D721Med (cell line): ENCODE data around the gene ADAM21.
"Not testable (repeated sequence)": the region's sequence is repeated elsewhere in the genome, so short reads cannot be mapped to it uniquely, and the experiment has no call there.

ENCODE experiments used
- DNase-seq: peaks from one replicate; pipeline ENCODE4 v3.0.0; 2011; ENCODE audit warnings: low spot score; ENCODE audit not compliant: insufficient read length
- FAIRE-seq: peaks from 2 replicates; lab custom pipeline; 2011; peaks lifted over from hg19 to GRCh38; lab: Jason Lieb, UNC
- TF ChIP-seq, protein P1 (sequence below): IDR thresholded peaks from 2 replicates; pipeline ENCODE4 v1.5.1; 2012; ENCODE audit warnings: mild to moderate bottlenecking, control low read depth; ENCODE audit not compliant: insufficient read depth; ENCODE audit errors: missing control alignments

Gene ADAM21

DNA sequence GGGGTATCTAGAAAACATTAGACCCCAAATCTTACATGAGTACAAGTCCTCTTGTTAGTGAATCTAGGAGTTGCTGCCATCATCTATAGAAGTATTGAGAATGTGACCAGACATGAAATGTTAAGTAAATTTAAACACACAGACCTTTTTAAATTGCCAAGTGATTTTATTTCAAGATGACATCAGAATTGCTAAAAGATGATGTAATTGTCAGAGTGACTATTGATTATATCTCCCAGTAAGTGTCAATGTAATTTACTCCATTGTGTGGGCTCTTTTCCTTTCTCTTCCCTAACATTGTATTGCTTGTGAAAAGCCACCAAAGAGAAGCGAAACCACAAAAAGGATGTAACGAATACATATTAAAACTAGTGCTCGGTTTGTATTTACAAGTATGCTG, 16.8 kb downstream of the ADAM21 start:
- no peak for DNase-seq
- FAIRE-seq: no peak

DNA sequence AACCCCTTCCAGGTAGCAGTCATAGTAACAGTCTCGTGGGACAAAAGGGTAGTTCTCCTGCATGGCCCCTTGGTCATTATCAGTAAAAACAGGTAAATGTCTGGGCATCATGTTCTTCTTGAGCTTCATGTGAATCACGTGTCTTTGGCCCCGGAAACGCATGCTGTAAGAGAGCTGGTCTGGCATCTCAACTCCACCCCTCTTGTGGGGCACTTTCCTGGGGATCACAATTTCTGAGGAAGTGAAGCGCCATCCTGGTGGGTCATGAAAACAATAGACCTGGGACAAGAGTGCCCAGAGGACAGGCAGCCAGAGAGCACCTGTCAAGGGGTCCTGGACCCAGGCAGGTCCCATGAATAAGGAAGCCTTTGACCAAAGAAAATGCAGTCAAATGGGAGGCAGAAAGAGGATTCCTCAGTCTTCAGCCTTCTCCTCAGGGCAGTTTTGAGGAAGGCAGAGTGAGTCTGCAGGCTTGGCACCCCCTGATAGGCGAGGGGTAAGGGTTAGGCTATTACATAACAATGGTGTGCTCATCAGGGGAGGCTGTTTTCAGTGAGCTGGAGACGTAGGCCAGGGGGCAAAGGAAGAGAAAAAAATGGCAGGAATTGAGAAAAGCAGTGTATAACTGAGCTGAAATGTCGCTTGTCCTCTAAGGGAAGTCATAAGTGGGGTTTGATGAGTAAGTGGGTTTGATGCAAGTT, 19.0 kb downstream of the ADAM21 start:
- not testable (repeated sequence) for DNase-seq, FAIRE-seq

More for the DNA sequence above, 16.8 kb downstream of the ADAM21 start:
- TF ChIP-seq, protein P1, sequence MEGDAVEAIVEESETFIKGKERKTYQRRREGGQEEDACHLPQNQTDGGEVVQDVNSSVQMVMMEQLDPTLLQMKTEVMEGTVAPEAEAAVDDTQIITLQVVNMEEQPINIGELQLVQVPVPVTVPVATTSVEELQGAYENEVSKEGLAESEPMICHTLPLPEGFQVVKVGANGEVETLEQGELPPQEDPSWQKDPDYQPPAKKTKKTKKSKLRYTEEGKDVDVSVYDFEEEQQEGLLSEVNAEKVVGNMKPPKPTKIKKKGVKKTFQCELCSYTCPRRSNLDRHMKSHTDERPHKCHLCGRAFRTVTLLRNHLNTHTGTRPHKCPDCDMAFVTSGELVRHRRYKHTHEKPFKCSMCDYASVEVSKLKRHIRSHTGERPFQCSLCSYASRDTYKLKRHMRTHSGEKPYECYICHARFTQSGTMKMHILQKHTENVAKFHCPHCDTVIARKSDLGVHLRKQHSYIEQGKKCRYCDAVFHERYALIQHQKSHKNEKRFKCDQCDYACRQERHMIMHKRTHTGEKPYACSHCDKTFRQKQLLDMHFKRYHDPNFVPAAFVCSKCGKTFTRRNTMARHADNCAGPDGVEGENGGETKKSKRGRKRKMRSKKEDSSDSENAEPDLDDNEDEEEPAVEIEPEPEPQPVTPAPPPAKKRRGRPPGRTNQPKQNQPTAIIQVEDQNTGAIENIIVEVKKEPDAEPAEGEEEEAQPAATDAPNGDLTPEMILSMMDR: no peak

DNA sequence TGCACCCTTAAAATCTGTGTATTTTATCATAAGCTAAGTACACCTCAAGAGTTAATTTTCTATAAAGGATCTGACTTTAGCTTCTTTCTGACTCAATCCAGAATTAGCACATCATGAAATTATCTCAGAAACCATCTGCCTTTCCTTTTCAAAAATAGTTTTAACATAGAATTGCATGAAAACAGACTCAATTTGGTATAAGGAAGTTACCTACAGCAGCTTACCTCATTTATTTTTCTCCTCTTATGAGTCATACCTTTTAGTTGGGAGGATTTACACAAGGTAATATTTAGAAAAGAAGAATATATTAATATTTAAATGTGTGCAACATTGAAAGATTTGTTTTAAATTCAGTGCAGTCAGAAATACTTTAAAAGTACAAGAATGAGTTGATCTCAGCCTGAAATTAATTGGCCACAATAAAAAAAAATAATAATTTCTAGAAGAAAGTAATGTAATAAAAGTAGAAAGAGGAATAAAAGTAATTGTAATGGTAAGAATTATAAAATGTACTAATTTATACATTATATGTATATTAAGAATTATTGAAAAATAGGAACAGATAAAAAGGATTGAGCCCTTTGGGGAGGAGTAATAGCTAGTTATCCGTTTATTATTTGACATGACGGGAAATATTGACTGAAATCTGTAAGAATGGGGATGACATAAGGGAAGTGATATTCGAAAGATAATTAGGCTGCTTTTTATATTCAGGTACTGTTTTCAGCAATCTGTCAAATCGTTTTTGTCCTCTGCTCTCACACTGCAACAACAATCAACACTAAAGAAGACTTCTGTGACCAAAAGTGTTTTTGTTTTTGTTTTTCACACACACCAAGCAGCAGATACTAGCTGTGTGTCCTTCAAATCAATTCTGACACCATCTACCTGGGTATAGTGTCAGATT, 20.5 kb downstream of the ADAM21 start:
- TF ChIP-seq, protein P1: no peak
- FAIRE-seq: no peak
- DNase-seq: no peak

DNA sequence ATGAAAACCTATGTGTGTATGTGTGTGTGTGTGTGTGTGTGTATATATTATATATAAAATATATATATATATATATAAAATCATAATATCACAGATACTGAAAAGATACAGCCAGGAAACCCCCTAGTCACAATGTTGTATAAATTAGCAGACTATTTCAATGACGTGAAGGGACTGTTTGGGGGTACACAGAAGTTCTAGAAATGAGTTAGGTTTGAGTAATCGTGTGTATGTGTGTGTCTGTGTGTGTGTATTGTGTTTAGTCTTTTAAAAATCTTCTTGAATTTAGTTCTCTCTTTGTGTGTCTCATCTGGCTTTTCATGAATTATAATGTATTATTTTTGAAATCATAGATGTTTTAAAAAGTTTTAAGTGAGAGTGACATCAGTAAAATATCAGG, 21.9 kb downstream of the ADAM21 start:
- DNase-seq: no peak
- no peak for FAIRE-seq
- TF ChIP-seq, protein P1: no peak

DNA sequence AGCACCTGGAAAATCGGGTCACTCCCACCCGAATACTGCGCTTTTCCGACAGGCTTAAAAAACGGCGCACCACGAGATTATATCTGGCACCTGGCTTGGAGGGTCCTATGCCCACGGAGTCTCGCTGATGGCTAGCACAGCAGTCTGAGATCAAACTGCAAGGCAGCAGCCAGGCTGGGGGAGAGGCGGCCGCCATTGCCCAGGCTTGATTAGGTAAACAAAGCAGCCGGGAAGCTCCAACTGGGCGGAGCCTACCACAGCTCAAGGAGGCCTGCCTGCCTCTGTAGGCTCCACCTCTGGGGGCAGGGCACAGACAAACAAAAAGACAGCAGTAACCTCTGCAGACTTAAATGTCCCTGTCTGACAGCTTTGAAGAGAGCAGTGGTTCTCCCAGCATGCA, 23.5 kb downstream of the ADAM21 start:
- DNase-seq, FAIRE-seq: not testable (repeated sequence)

DNA sequence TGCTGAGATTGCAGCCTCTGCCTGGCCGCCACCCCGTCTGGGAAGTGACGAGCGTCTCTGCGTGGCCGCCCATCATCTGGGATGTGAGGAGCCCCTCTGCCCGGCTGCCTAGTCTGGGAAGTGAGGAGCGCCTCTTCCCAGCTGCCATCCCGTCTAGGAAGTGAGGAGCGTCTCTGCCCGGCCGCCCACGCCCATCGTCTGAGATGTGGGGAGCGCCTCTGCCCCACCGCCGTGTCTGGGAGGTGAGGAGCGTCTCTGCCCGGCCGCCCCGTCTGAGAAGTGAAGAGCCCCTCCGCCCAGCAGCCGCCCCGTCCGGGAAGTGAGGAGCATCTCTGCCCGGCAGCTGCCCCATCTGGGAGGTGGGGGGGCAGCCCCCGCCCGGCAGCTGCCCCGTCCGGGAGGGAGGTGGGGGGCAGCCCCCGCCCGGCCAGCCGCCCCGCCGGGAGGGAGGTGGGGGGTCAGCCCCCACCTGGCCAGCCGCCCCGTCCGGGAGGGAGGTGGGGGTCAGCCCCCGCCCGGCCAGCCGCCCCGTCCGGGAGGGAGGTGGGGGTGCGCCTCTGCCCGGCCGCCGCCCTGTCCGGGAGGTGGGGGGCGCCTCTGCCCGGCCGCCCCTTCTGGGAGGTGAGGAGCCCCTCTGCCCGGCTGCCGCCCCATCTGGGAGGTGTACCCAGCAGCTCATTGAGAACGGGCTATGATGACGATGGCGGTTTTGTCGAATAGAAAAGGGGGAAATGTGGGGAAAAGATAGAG, 25.6 kb downstream of the ADAM21 start:
- not testable (repeated sequence) for FAIRE-seq, DNase-seq

DNA sequence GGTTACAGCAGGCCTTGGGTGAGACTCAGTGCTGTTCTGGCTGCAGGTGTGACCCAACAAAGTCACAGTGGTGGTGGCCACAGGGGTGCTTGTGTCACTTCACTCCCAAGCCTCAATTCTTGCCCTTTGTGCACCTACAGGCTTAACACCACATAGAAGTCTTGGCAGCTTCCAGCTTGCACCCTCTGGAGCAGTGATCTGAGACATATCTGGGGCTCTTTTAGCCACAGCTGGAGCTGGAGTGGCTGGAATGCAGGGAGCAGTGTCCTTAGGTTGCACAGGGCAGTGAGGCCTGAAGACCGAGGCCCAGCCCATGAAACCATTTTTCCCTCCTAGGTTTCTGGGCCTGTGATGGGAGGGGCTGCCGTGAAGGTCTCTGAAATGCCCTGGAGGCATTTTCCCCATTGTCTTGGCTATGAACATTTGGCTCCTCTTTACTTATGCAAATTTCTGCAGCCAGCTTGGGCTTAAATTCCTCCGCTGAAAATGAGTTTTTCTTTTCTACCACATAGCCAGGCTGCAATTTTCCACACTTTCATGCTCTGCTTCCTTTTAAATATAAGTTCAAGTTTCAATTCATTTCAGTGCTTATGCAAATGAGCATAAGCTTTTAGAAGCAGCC, 37.7 kb downstream of the ADAM21 start:
- FAIRE-seq (no peak), DNase-seq (no peak)
- TF ChIP-seq, protein P1: no peak

DNA sequence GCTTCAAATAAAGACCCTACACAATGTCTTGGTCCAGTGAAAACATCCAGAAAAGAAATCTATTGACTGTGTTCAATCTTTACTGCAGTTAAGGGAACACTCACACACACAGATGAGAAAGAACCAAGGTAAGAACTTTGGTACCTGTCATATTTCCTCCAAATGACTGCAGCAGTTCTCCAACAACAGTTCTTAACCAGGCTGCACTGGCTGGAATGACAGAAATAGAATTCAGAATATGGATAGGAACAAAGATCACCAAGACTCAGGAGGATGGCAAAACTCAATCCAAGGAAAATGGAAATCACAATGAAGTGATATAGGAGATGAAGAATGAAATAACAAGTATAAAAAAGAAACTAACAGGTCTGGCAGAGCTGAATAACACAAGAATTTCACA, 46.2 kb downstream of the ADAM21 start:
- DNase-seq (no peak), FAIRE-seq (no peak)
- TF ChIP-seq, protein P1: no peak
